ENCODE data around the gene OBI1. TPM values are rescaled to one million over a fixed set of nuclear protein-coding genes. Genes with fewer than 3 reads are reported as not detected.

OBI1 gene
- total RNA-seq, 1 experiment from 2014 or later: 16.3 TPM

DNA sequence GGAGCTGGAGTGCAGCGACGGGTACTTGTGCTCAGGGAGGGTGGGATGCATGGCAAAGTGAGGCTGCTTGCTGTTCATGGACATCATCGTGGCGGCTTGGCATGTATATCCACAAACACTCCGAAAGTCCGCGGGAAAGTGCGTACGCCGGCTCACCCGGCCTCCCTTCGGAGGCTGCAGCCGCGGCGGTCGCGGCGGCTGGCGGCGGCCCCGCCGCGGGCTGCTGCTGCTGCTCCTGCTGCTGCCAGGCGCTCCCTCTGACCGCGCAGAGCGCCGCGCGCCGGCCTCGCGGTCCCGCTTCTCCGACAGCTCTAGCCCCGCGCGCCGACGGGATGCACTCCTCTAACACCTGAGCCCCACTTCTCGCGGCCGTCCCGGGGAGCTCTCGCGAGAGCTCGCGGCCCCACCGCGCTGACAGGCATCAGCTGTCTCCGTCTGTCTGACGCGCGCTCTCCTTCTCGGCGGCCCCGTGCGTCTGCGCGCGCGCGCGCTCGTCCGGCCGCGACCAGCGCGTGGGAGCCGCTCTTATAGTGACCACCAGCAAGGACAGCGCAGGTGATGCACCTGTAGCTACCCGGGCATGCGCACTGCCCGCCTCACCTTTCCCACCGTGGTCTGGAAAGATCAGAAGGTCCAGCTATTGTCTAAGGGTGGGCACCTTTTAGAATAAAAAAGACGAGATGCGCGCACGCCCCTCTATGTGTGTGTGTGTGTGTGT is 55.6 kb downstream of the OBI1 start, which contains the start of gene POU4F1:
Gene POU4F1 (minus strand): TSS at position 313 of the 718 bp plus-strand sequence. CDS start 226 bp downstream, at position 87.
- DNase-seq (ENCODE audit: low read depth): peak; percentile 47

DNA sequence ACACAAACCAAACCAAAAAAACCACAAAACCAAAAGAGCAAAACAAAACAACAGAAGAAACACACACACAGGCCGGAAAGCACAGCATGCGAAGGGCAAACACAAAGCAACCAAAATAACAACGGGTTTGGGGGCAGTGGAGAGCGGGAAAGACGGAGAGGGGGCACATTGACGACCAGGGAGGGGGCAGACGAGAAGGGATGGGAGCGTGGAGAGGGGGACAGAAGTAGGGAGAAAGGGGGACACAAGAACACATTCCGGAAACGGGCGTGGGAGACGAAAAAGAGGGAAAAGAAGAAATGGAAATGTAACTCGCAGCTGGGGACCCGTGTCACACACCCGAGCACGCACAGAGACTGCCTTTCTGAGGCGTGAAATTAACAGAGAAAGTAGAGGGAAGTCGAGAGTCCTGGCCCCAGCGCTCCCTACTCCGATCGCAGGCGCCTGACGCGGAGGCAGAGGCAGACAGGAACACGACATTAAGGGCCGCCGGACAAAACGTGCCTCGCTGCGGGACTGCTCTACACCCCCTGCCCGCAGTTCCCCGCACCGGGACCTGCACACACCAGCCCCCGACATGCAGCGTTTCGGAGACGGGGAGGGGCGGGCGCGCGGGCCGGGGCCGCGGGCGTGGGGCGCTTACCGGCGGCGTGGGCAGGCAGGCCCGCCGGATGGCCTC is 56.3 kb downstream of the OBI1 start:
- DNase-seq (ENCODE audit: low read depth): no peak

DNA sequence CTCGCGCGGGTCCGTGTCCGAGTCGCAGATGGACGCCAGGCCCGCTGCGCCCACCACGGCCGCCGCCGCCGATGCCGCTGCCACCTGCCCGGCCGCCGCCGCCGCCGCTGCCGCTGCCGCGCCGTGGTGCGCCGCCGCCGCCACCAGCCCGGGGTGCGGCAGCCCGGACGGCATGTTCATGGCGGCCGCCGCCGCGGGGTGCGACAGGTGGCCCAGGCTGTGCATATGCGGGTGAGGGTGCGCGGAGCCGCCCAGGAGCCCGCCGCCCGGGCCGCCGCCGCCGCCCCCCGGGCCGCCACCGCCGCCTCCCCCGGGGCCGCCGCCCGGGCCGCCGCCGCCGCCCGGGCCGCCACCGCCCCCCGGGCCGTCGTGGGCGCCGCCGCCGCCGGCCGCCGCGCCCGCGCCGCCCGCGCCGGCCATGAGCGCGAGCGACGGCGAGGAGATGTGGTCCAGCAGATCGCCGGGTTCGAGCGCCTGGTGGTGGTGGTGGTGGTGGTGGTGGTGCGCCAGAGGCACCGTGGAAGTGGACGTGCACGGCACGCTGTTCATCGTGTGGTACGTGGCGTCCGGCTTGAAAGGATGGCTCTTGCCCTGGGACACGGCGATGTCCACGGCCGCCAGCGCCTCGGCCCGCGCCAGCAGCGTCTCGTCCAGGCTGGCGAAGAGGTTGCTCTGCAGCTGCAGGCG is 56.9 kb downstream of the OBI1 start:
- DNase-seq (ENCODE audit: low read depth): no peak

DNA sequence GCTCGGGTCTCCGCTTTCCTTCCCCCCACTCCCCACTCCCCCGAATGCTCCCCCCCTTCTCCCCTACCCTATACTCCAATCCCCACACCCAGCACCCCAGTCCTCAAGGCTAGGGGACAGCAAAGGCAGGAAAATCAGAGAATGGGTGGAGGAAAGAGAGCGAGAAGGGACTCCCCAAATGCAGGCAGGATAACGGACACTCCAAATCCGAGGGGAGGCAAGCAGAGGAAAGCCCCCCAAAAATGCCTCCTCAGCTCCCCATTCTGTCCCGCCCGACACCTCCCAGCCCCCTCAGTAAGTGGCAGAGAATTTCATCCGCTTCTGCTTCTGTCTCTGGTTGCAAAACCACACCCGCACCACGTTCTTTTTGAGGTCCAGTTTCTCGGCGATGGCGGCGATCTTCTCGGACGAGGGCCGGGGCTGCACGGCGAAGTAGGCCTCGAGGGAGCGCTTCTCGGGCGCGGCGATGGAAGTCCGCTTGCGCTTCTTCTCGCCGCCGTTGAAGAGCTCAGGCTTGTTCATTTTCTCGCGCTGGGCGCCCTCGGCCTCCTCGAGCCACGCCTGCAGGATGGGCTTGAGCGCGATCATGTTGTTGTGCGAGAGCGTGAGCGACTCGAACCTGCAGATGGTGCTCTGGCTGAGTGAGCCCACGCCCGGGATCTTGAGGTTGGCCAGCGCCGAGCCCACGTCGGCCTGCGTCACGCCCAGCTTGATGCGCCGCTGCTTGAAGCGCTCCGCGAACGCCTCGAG is 57.7 kb downstream of the OBI1 start:
- DNase-seq (ENCODE audit: low read depth): no peak

GRCh38 chr13:78600280-78600883 is 58.6 kb downstream of the OBI1 start:
- no peak for DNase-seq (ENCODE audit: low read depth)

DNA sequence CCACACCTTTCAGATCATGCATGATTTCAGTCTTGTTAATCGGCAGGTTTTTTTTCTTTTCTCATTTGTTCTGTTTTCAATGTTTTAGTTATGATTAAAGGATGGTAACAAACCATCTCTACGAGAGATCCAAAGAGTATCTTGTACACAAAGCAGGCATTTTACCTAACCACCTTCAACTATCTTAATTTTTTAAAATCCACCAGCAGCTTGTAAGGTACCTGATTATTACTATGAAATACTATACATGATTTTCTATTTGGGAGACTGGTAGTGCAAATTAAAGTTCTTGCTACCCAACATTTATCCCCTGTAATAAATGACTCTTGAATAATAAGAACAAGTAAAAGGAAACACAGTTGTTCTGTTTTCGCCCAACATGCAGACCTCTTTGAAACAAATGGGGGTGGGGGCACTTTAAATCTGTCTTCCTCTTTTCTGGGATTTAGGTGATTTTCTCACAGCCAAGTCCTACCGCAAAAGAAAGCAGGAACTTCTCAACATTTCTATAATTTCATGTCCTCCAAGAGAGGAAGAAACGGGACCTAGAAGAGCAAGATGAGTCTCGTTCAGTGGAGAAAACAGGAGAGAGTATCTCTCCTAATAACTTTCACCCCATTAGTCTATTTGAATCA is 59.2 kb downstream of the OBI1 start:
- DNase-seq (ENCODE audit: low read depth): no peak

DNA sequence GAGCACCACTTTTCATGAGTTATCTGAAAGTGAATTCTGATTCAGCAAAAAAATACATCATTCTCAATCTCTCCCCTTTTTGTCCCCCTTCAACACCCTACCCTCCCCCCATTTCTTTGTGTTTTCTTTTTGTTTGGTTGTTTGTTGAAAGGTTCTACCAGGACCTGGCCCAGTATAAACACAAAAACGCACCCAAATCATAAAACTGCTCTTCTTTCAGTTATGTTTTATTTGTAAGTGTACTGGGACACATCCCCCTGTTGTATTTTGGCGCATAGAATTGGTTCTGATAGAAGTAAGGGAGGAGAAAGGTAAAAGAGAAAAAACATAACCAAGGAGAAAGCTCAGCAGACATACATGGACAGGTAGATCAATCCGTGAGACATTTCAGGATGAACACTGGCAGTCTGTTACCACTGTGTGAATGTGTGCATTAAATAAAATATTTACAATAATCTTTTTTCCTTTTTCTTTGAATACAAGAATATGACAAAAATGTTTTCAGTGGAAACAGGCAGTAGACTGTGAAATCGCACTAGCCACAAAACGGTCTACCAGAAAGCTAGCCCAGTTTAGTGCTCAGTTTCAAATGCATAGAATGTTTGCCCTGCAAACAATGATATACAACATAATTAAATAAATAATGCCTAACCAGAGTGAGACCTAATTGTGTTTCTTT is 59.9 kb downstream of the OBI1 start:
- DNase-seq (ENCODE audit: low read depth): no peak

DNA sequence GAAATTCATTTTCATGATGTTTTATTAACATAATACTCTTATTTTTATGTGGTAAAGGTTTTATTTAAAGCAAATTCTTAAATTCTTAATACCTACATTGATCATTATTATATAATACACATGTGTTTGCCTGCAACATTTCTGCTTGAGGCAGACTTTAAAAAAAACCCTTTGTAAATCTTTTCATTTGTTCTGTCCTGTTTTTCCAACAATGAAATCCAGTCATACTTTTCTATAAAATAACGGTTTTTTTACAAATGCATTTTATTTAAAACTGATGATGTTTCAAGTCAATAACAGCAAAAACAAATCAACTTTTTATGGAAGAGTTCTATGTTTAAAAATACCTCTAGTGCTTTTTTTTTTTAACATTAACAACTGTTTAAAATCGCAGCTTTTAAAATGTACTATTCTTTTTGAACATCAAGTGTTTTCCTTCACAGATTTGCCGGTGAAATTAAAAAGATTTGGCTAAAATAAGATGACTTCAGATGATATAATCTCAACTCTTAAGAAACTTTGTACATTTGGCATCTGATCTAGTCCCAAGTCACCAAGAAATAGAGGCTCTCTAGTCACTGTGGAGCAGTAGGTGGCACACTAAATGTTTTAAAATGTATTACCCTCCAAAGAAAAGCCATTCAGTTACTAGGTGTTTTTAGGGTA is 60.7 kb downstream of the OBI1 start:
- no peak for DNase-seq (ENCODE audit: low read depth)

- no peak for DNase-seq (ENCODE audit: low read depth)
These were observed 61.4 kb downstream of the OBI1 start for GRCh38 chr13:78597602-78597932.

GRCh38 chr13:78596736-78597601 is 62.0 kb downstream of the OBI1 start:
- DNase-seq (ENCODE audit: low read depth): no peak

GRCh38 chr13:78596399-78596735 is 62.6 kb downstream of the OBI1 start:
- DNase-seq (ENCODE audit: low read depth): no peak

- DNase-seq (ENCODE audit: low read depth): peak; percentile 13
These were observed 63.2 kb downstream of the OBI1 start for GRCh38 chr13:78595495-78596398.

DNA sequence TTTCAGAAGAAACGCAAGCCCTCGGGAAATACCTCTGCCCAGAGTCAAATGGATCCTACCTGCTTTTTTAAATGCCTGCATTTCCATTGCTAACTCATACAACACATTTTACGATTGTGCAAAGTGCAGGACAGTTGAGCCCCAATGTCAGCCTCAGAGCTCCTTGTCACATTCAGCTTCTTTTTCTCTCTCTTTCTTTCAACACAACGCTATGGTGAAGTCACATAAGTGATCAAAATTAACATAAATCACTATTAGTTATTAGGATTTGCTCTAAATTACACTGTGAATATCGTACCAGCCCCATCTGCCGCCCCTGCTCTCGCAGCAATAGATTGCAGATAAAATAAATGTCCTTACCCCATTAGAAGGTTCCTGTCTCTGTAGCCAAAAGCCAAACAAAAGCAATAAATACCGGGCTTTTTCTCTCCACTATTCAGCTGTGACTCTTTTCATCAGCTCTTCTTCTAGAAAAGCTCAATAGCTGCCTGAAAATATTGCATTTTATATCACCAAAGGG is 64.4 kb downstream of the OBI1 start:
- no peak for DNase-seq (ENCODE audit: low read depth)

DNA sequence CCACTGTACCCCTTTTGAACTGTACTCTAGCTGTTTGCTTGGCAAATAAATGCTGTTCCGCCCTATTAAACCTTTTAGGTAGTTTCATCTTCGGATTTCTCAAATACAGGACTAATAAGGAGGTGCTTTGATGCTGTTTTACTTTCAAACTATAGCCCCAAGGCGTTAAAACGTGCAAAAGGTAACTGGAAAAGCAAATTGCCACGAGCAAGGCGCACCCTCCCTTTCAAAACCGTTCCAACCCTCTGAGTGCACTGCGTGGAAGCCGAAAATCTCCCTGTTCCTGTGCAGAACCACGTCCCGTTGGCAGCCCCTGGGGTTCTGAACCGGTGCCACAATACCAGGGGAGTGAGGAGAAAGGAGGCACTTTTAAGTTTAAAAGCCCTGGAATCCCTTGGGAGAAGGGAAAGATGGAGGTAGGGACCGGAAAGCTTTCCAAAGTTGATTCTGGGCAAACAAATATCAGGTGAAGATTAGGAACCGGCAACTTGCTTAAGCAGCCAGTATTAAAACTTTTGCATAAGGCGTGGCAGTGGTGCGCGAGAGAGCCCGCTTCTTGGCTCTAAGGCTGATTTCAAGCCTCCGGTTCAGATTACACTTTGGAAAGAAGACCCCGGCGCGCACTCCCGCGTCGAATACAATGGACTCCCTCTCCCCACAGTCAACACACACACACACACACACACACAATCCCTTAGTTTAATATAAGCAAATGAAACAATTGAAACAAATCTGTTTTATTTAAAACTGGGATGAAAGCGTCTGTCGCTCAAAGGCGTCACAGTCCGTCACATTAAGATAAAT is 65.1 kb downstream of the OBI1 start:
- DNase-seq (ENCODE audit: low read depth): no peak

DNA sequence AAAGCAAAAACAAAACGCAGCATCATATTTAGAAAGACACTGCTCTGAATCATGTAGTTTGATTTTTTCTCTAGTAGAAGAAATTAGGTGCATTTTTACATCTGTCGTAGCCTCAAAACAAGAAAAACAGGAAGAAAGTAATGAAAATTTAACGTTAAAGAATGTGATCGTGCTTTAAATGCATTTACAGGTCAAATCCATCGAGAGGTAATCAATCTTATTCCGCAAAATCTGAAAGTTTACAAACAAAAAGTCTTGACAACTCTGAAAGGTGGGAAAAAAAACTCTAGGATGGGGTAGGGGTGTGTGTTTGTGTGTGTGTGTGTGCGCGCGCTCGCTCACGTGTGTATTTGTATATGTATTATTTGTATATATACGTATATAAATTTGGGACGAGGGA is 65.8 kb downstream of the OBI1 start:
- no peak for DNase-seq (ENCODE audit: low read depth)

GRCh38 chr13:78592584-78592983 is 66.4 kb downstream of the OBI1 start:
- DNase-seq (ENCODE audit: low read depth): no peak

DNA sequence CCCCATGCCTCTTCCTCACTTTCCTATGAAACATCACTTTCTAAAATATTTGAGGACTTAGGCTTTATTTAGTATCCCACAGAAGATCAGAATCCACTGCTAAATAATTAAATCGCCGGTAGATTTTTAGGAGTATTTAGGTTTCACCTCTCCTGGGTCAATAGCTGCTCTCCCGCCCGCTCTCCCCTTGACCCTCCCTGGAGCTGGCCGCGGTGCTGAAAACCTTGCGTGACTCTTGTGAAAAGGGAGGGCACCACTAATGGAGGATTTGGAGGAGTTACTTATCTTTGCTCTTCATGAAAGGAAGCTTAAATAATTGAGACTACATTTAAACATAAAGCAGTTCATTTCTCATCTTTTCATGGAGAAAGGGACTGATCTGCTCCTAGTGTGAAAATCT is 69.7 kb downstream of the OBI1 start:
- peak; percentile 16 for DNase-seq (ENCODE audit: low read depth)

Data from RPMI7951 (cell line).